Fibroblast of pulmonary artery (primary cell): ENCODE measurements around the gene AFG1L.

Experiments
- DNase-seq: peaks from one replicate; pipeline ENCODE4 v3.0.0-alpha.2; 2010; ENCODE audit warnings: low read depth
- H3K4me3 ChIP-seq: replicated peaks from 2 replicates; pipeline ENCODE4 v1.5.1; 2011; ENCODE audit warnings: low read depth, mild to moderate bottlenecking, control low read depth, low read length, moderate library complexity
- CTCF ChIP-seq: IDR thresholded peaks from 2 replicates; pipeline ENCODE4 v1.5.1; 2011; ENCODE audit warnings: mild to moderate bottlenecking, control low read depth, low read length, inconsistent platforms; ENCODE audit errors: missing control alignments

Gene AFG1L

GRCh38 chr6:108275976-108276375, 18.9 kb upstream of the AFG1L start:
- no peak for TF ChIP-seq CTCF
- no peak for DNase-seq
- H3K4me3 ChIP-seq = no peak overlapping the region

GRCh38 chr6:108277295-108277694, 17.6 kb upstream of the AFG1L start:
- no peak overlapping the region for H3K4me3 ChIP-seq
- no peak for TF ChIP-seq CTCF
- no peak for DNase-seq

- H3K4me3 ChIP-seq = no peak overlapping the region
- DNase-seq = no peak
- TF ChIP-seq CTCF = no peak
Observed at GRCh38 chr6:108277831-108278230, 17.0 kb upstream of the AFG1L start.

- H3K4me3 ChIP-seq = no peak overlapping the region
- no peak for TF ChIP-seq CTCF
- DNase-seq = no peak
Observed at GRCh38 chr6:108285381-108285780, 9.5 kb upstream of the AFG1L start.

- no peak overlapping the region for H3K4me3 ChIP-seq
- DNase-seq = no peak
- TF ChIP-seq CTCF = no peak
Observed at GRCh38 chr6:108286366-108286765, 8.5 kb upstream of the AFG1L start.

- no peak overlapping the region for H3K4me3 ChIP-seq
- no peak for DNase-seq
- no peak for TF ChIP-seq CTCF
Observed at GRCh38 chr6:108287373-108287772, 7.5 kb upstream of the AFG1L start.

GRCh38 chr6:108288742-108289141, 6.1 kb upstream of the AFG1L start:
- DNase-seq = no peak
- no peak overlapping the region for H3K4me3 ChIP-seq
- TF ChIP-seq CTCF = no peak
